Kidney (tissue), 14 donors: ENCODE results near the gene ZSWIM8. TPM values are rescaled to one million over a fixed set of nuclear protein-coding genes. Genes with fewer than 3 reads are reported as not detected.
A peak's percentile ranks its signal among the peaks of the same experiment; 100 is the strongest.
"Not testable (repeated sequence)": the region's sequence is repeated elsewhere in the genome, so short reads cannot be mapped to it uniquely, and the experiment has no call there.

ENCODE experiments used
- DNase-seq, 5 donors: peaks; one replicate each; pipeline ENCODE4 v3.0.0-alpha.2; 2013 to 2020
- FAIRE-seq: peaks from 2 replicates; lab custom pipeline; 2012; peaks lifted over from hg19 to GRCh38; lab: Jason Lieb, UNC
- H3K27ac ChIP-seq, 2 donors: one replicate each; pipeline ENCODE4 v1.7.0; 2013; ENCODE audit warnings: low read depth in 2 of 2, low read length in 2 of 2, inconsistent platforms in 1 of 2
- H3K27me3 ChIP-seq: one replicate; pipeline ENCODE4 v1.7.1; 2013; ENCODE audit warnings: low read length, inconsistent platforms; ENCODE audit not compliant: control insufficient read depth, insufficient read depth
- H3K36me3 ChIP-seq, 3 donors: one replicate each; pipeline versions ENCODE4 v1.7.0 to v1.7.1; 2013; ENCODE audit warnings: low read length in 3 of 3, control low read depth in 1 of 3, inconsistent platforms in 1 of 3; ENCODE audit not compliant: insufficient read depth in 3 of 3, control insufficient read depth in 2 of 3
- H3K4me1 ChIP-seq, 3 donors: one replicate each; pipeline versions ENCODE4 v1.7.0 to v1.7.1; 2013; ENCODE audit warnings: low read length in 3 of 3, inconsistent platforms in 1 of 3, low read depth in 1 of 3; ENCODE audit not compliant: control insufficient read depth in 2 of 3, insufficient read depth in 2 of 3
- H3K4me3 ChIP-seq, 3 donors: one replicate each; pipeline versions ENCODE4 v1.7.0 to v1.8.1; 2013; ENCODE audit warnings: low read length in 3 of 3, control low read depth in 1 of 3, inconsistent platforms in 1 of 3
- H3K9ac ChIP-seq, 3 donors: one replicate each; pipeline versions ENCODE4 v1.7.0 to v1.7.1; 2013; ENCODE audit warnings: low read length in 3 of 3, control low read depth in 1 of 3, inconsistent platforms in 1 of 3
- H3K9me3 ChIP-seq, 3 donors: one replicate each; pipeline versions ENCODE4 v1.7.0 to v1.7.1; 2013; ENCODE audit warnings: low read length in 3 of 3, control low read depth in 1 of 3, inconsistent platforms in 1 of 3; ENCODE audit not compliant: control insufficient read depth in 2 of 3, insufficient read depth in 1 of 3
- intact Hi-C: fragments of 100-400 bp; cut with DNase I; formaldehyde crosslinking; loops from one replicate; pipeline ENCODE4 v1.11.1; 2022
- polyA plus RNA-seq: library from polyadenylated mRNA; stranded (reverse); fragments of 350-450 nt; fragmentation: Illumina TruSeq; extraction: RNeasy Lipid Tissue Mini Kit (QIAGEN cat#74804); gene quantifications from one replicate; pipeline ENCODE4 v1.2.3, GENCODE V29; 2014; ENCODE audit warnings: low read depth, low replicate concordance; ENCODE audit not compliant: insufficient read depth
- total RNA-seq: library from RNA; stranded (reverse); fragmentation: NEBNext Ultra II Directional; extraction: Animal tissue kit (Norgen Biotek cat#: 25700); gene quantifications from one replicate; pipeline ENCODE4 v1.2.1, GENCODE V29; 2021
- TF ChIP-seq, protein P1 (sequence below): IDR thresholded peaks from 3 replicates; pipeline ENCODE4 v1.5.1; 2012; ENCODE audit warnings: mild to moderate bottlenecking, moderate library complexity, borderline replicate concordance; ENCODE audit not compliant: insufficient read depth; ENCODE audit errors: extremely low read depth
- donor health status: control.
- donor health status: control.
- donor health status: control.
- donor health status: control.
- donor health status: control.
- donor health status: DM: yes; HTN: yes; CAD: no.
- donor health status: Normal renal cell carcinoma (clear cell type).

The ZSWIM8 gene
- total and polyA plus RNA-seq, 2 donors from 2014 or later: 91.8 to 96.7 TPM

DNA sequence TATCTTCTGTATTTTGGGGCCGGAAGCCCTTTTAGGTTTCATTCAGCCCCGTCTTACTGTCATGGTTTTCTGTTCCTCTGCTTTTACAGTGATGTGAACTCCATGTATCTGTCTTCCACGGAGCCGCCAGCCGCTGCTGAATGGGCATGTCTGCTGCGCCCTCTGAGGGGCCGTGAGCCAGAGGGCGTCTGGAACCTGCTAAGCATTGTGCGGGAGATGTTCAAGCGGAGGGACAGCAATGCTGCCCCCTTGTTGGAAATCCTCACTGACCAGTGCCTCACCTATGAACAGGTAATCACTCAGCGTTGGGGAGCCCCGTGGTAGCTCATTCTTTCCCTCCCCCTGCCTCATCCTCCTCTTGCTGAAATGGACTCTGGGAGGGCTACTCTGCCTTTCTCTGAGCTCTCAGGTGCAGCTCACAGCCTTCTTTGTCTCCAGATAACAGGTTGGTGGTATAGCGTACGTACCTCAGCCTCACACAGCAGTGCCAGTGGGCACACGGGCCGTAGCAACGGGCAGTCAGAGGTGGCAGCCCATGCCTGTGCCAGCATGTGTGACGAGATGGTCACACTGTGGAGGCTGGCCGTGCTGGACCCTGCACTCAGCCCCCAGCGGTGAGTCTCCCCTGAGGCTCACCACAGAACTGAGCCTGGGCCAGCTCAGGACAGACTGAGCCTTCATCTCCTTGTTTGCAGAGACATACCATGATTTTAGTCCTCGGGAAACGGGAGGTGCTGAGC is 5.7 kb downstream of the ZSWIM8 start:
- Histone ChIP-seq H3K27me3 (no peaks in the 10 kb centered on the region), H3K9ac (no peak overlapping the region), H3K9me3 (no peaks in the 10 kb centered on the region), H3K36me3 (peaks cover 15 to 65% (median 51%) of the 10 kb centered on the region in 3 donors), H3K4me1 (peaks cover 0 to 14% (median 13%) of the 10 kb centered on the region in 3 donors), H3K27ac (no peak overlapping the region), H3K4me3 (no peak overlapping the region)
- TF ChIP-seq, protein P1, sequence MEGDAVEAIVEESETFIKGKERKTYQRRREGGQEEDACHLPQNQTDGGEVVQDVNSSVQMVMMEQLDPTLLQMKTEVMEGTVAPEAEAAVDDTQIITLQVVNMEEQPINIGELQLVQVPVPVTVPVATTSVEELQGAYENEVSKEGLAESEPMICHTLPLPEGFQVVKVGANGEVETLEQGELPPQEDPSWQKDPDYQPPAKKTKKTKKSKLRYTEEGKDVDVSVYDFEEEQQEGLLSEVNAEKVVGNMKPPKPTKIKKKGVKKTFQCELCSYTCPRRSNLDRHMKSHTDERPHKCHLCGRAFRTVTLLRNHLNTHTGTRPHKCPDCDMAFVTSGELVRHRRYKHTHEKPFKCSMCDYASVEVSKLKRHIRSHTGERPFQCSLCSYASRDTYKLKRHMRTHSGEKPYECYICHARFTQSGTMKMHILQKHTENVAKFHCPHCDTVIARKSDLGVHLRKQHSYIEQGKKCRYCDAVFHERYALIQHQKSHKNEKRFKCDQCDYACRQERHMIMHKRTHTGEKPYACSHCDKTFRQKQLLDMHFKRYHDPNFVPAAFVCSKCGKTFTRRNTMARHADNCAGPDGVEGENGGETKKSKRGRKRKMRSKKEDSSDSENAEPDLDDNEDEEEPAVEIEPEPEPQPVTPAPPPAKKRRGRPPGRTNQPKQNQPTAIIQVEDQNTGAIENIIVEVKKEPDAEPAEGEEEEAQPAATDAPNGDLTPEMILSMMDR: no peak
- peak in 1 of 5 donors; percentile 62 for DNase-seq
- no peak for FAIRE-seq
- intact Hi-C loops: no loop called here

DNA sequence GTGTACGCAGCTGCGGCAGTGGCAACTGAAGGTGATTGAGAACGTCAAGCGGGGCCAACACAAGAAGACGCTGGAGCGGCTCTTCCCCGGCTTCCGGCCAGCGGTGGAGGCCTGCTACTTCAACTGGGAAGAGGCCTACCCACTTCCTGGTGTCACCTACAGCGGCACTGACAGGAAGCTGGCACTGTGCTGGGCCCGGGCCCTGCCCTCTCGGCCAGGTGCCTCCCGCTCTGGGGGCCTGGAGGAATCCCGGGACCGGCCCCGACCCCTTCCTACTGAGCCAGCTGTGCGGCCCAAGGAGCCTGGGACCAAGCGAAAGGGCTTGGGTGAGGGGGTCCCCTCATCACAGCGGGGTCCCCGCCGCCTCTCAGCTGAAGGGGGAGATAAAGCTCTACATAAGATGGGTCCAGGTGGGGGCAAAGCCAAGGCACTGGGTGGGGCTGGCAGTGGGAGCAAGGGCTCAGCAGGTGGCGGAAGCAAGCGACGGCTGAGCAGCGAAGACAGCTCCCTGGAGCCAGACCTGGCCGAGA is 6.5 kb downstream of the ZSWIM8 start:
- TF ChIP-seq, protein P1: no peak
- Histone ChIP-seq H3K36me3 (peaks cover 15 to 73% (median 58%) of the 10 kb centered on the region in 3 donors), H3K9me3 (no peaks in the 10 kb centered on the region), H3K9ac (no peak overlapping the region), H3K4me3 (no peak overlapping the region), H3K4me1 (peaks cover 0 to 10% (median 9%) of the 10 kb centered on the region in 3 donors), H3K27ac (no peak overlapping the region), H3K27me3 (no peaks in the 10 kb centered on the region)
- intact Hi-C loops: no loop called here
- DNase-seq (peak in 1 of 5 donors; percentile 66), FAIRE-seq (no peak)

DNA sequence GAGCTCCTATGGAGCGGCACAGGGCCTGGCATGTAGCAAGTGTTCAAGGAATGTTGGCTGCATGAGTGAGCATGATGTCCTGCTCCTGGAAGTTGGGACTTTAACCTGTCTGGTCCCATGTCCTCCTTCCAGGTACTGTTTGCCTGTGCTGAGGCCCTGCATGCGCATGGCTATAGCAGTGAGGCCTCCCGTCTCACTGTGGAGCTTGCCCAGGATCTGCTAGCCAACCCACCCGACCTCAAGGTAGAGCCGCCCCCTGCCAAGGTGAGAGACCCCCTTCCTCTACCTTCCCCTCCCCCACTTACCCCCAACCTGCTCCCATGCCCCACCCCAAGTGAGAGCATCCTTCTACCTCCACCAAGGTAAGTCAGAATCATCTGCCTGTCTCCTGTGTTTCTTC is 8.1 kb downstream of the ZSWIM8 start:
- no peak overlapping the region for H3K27ac ChIP-seq
- FAIRE-seq: no peak
- peaks cover 15 to 88% (median 67%) of the 10 kb centered on the region in 3 donors for H3K36me3 ChIP-seq
- TF ChIP-seq, protein P1: no peak
- no peaks in the 10 kb centered on the region for H3K9me3 ChIP-seq
- no peak overlapping the region for H3K4me3 ChIP-seq
- no peak for DNase-seq
- H3K9ac ChIP-seq: no peak overlapping the region
- no peaks in the 10 kb centered on the region for H3K27me3 ChIP-seq
- intact Hi-C loops: no loop called here
- peaks cover 0 to 10% (median 2%) of the 10 kb centered on the region in 3 donors for H3K4me1 ChIP-seq

DNA sequence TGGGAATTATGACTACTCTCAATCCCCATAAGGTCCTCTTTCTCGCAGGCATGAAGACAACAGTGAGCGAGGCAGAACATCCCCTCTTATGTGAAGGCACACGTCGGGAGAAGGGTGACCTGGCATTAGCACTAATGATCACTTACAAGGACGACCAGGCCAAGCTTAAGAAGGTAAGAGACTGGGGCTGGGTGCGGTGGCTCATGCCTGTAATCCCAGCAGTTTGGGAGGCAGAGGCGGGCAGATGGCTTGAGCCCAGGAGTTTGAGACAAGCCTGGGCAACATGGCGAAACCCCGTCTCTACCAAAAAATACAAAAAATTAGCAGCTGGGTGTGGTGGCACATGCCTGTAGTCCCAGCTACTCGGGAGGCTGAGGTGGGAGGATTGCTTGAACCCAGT is 10.1 kb downstream of the ZSWIM8 start:
- peaks cover 0 to 10% (median 2%) of the 10 kb centered on the region in 3 donors for H3K4me1 ChIP-seq
- DNase-seq, H3K27ac ChIP-seq, FAIRE-seq, H3K27me3 ChIP-seq, H3K4me3 ChIP-seq, intact Hi-C loops, H3K9me3 ChIP-seq, H3K9ac ChIP-seq: not testable (repeated sequence)
- H3K36me3 ChIP-seq: peaks cover 15 to 88% (median 59%) of the 10 kb centered on the region in 3 donors

DNA sequence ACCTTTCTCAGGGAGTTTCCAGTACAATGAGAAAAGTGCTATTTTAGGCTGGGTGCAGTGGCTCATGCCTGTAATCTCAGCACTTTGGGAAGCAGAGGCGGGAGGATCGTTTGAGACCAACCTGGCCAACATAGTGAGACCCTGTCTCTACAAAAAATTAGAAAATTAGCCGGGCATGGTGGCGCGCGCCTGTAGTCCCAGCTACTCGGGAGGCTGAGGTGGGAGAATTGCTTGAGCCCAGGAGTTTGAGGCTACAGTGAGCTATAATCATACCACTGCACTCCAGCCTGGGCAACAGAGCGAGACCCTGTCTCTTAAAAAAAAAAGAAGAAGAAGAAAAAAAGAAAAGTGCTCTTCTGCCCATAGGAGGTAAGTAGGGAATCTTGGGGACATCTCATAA is 10.6 kb downstream of the ZSWIM8 start:
- DNase-seq, intact Hi-C loops, FAIRE-seq, H3K27me3 ChIP-seq, H3K4me3 ChIP-seq, H3K9me3 ChIP-seq, H3K9ac ChIP-seq, H3K27ac ChIP-seq: not testable (repeated sequence)
- peaks cover 15 to 85% (median 57%) of the 10 kb centered on the region in 3 donors for H3K36me3 ChIP-seq
- peaks cover 0 to 10% (median 2%) of the 10 kb centered on the region in 3 donors for H3K4me1 ChIP-seq
